Activated B cell treated with CpG ODN at 0.5 μM for 24 hours (primary cell): Measurements from ENCODE around the gene CHAT. TPM values are rescaled to one million over a fixed set of nuclear protein-coding genes. Genes with fewer than 3 reads are reported as not detected.

Experiments used
- ATAC-seq: fragments of 200-7000 bp; cut with Tn5 transposase; one replicate; pipeline ENCODE4 v1.10.0; 2021; ENCODE audit warnings: low read depth, mild to moderate bottlenecking, moderate library complexity
- CTCF ChIA-PET: fragments of 350-600 bp; sonication (Branson Sonifier 250); formaldehyde crosslinking; loops from one replicate; lab custom pipeline; 2021; ENCODE audit warnings: antibody characterized with exemption; lab: Charles Lee
- POLR2A ChIA-PET: fragments of 350-600 bp; sonication (Branson Sonifier 250); formaldehyde crosslinking; loops from one replicate; lab custom pipeline; 2021; ENCODE audit warnings: antibody characterized with exemption; lab: Charles Lee
- DNase-seq: peaks from one replicate; pipeline ENCODE4 v3.0.0; 2022
- H3K27ac Mint-ChIP-seq: one replicate; pipeline ENCODE4 v1.8.0; 2020; ENCODE audit warnings: mixed read lengths
- H3K27me3 Mint-ChIP-seq: one replicate; pipeline ENCODE4 v1.8.0; 2021; ENCODE audit warnings: mixed read lengths
- H3K36me3 Mint-ChIP-seq: one replicate; pipeline ENCODE4 v1.8.0; 2021; ENCODE audit warnings: low read depth, mixed read lengths
- H3K4me1 Mint-ChIP-seq: one replicate; pipeline ENCODE4 v1.8.0; 2021; ENCODE audit warnings: mixed read lengths
- H3K4me3 Mint-ChIP-seq: one replicate; pipeline ENCODE4 v1.8.0; 2020; ENCODE audit warnings: mild to moderate bottlenecking, mixed read lengths
- H3K9me3 Mint-ChIP-seq: one replicate; pipeline ENCODE4 v1.8.0; 2020; ENCODE audit warnings: mixed read lengths
- intact Hi-C: fragments of 100-400 bp; cut with micrococcal nuclease; formaldehyde crosslinking; loops from one replicate; pipeline ENCODE4 v1.15.1; 2024
- total RNA-seq: library from RNA; stranded (reverse); gene quantifications from 2 replicates; pipeline ENCODE4 v1.2.3, GENCODE V29; 2022
- TF ChIP-seq, protein P1 (sequence below): fragments of 200-600 bp; IDR thresholded peaks from one replicate; pipeline ENCODE4 v1.8.0; 2022; ENCODE audit warnings: antibody characterized with exemption, mild to moderate bottlenecking

The CHAT gene
- total RNA-seq, 1 donor from 2014 or later: not detected

DNA sequence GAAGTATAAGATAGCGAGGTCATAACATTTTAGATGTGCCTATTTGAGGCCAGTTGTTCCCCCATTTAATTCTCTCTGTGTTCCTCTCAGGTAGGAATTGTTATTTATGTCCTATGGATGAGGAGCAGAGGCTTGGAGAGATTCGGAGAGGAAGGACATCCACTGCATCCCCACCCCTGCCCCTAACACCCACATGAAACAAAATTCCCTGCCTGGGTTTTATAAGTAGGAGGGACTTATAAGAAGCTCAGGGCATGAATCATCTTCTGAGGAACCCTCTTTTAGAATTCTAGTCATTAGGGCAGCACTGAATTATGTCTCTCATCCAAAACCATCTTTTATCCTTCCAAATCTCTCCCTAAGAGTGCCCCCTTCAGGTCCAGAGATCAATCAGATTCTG lies 5.0 kb downstream of the CHAT start:
- POLR2A ChIA-PET: no interaction called here
- Mint-ChIP-seq H3K9me3 (no peaks in the 10 kb centered on the region), H3K27ac (no peak overlapping the region), H3K36me3 (no peaks in the 10 kb centered on the region), H3K4me1 (peaks cover 6% of the 10 kb centered on the region), H3K27me3 (peaks cover 57% of the 10 kb centered on the region), H3K4me3 (no peak overlapping the region)
- CTCF ChIA-PET: no interaction called here
- TF ChIP-seq, protein P1, sequence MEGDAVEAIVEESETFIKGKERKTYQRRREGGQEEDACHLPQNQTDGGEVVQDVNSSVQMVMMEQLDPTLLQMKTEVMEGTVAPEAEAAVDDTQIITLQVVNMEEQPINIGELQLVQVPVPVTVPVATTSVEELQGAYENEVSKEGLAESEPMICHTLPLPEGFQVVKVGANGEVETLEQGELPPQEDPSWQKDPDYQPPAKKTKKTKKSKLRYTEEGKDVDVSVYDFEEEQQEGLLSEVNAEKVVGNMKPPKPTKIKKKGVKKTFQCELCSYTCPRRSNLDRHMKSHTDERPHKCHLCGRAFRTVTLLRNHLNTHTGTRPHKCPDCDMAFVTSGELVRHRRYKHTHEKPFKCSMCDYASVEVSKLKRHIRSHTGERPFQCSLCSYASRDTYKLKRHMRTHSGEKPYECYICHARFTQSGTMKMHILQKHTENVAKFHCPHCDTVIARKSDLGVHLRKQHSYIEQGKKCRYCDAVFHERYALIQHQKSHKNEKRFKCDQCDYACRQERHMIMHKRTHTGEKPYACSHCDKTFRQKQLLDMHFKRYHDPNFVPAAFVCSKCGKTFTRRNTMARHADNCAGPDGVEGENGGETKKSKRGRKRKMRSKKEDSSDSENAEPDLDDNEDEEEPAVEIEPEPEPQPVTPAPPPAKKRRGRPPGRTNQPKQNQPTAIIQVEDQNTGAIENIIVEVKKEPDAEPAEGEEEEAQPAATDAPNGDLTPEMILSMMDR: no peak
- DNase-seq: no peak
- intact Hi-C loops: no loop called here
- ATAC-seq: no peak

DNA sequence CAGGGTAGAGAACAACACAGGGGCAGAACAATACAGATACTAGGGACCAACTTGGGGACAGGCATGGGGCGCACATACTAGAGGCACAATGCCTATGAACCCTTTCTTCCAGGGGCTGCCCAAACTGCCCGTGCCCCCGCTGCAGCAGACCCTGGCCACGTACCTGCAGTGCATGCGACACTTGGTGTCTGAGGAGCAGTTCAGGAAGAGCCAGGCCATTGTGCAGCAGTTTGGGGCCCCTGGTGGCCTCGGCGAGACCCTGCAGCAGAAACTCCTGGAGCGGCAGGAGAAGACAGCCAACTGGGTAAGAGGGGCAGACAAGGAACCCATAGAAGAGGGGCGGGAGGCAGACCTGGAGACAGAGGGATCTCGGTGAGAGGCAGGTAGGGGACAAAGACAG lies 5.8 kb downstream of the CHAT start:
- Mint-ChIP-seq H3K36me3 (no peaks in the 10 kb centered on the region), H3K27ac (no peak overlapping the region), H3K27me3 (peaks cover 53% of the 10 kb centered on the region), H3K4me3 (no peak overlapping the region), H3K9me3 (no peaks in the 10 kb centered on the region), H3K4me1 (peaks cover 2% of the 10 kb centered on the region)
- ATAC-seq: no peak
- intact Hi-C loops: no loop called here
- no peak for DNase-seq
- TF ChIP-seq, protein P1: no peak
- POLR2A ChIA-PET: no interaction called here
- CTCF ChIA-PET: no interaction called here

DNA sequence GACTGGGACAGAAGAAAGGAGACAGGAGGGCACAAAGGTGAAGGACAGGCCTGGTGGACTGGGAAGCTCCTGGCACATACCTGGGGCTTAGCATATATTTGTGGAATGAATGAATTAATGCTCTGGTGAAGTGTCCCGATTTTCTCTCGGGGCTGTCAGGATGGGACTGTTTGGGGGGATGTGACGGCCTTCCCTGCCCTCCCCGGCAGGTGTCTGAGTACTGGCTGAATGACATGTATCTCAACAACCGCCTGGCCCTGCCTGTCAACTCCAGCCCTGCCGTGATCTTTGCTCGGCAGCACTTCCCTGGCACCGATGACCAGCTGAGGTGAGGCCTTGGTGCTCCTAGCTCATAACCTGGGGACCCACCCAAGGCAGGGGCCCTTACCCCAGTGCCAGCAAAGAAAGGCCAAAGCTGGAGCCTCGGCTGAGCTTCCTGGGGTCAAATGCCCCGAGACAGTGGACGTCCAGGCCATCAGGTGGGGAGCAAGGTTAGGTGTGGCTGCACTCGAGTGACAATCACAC lies 6.5 kb downstream of the CHAT start:
- intact Hi-C loops: no loop called here
- no peak for ATAC-seq
- Mint-ChIP-seq H3K4me1 (no peaks in the 10 kb centered on the region), H3K9me3 (no peaks in the 10 kb centered on the region), H3K27me3 (peaks cover 48% of the 10 kb centered on the region), H3K36me3 (no peaks in the 10 kb centered on the region), H3K27ac (no peak overlapping the region), H3K4me3 (no peak overlapping the region)
- ChIA-PET POLR2A (no interaction called here), CTCF (no interaction called here)
- no peak for DNase-seq
- TF ChIP-seq, protein P1: no peak

DNA sequence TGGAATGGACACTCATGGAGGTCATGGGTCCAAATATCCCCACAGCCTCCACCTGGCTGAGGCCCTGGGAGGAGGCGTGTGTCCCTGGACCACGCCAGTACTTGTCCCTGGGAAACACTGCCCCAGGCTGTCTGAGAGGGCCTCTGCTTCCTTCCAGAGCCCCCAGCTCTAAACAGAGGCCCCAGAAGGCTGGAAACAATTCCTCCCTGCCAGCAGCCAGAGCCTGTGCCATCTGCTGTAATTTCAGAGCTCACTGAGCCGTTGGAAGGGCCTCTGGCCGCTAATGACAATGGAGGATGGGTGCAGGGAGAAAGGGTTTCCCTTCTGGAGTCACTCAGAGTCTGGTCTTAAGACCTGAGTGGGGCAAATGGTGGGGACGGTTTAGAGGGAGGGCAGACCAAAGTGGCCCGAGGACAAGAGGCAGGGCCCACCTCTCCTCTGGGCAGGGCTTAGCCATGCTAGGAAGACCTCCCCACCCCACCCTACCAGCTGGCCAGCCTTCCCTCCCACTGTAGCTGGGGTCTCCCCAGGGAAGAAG lies 7.1 kb downstream of the CHAT start:
- ATAC-seq: no peak
- CTCF ChIA-PET: no interaction called here

DNA sequence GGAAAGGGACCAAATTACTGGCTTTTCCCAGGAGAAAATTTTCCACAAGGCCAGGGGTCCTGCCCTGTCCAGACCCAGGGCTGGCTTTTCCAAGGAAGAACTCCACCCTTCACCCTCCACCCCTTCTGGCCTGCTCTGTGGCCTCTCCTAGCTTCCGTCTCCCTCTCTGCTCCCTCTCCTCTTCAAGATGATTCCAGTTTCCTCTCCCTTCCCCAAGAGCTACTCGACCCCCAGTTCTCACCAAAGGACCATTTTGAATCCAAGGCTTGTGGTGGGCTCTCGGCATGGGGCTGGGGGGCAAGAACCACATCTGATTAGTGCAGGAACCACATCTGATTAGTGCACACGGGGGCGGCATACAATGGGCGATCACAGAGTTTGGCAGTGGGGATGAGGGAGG lies 7.7 kb downstream of the CHAT start:
- ATAC-seq (no peak), DNase-seq (no peak)
- no peaks in the 10 kb centered on the region for H3K9me3 Mint-ChIP-seq
- H3K4me1 Mint-ChIP-seq: no peaks in the 10 kb centered on the region
- TF ChIP-seq, protein P1: no peak
- peaks cover 36% of the 10 kb centered on the region for H3K27me3 Mint-ChIP-seq
- intact Hi-C loops: no loop called here
- ChIA-PET POLR2A (no interaction called here), CTCF (no interaction called here)
- H3K27ac Mint-ChIP-seq: no peak overlapping the region
- no peak overlapping the region for H3K4me3 Mint-ChIP-seq
- no peaks in the 10 kb centered on the region for H3K36me3 Mint-ChIP-seq

More for the DNA sequence above, 7.1 kb downstream of the CHAT start:
- TF ChIP-seq, protein P1: no peak
- intact Hi-C loops: no loop called here
- Mint-ChIP-seq H3K36me3 (no peaks in the 10 kb centered on the region), H3K27me3 (peaks cover 42% of the 10 kb centered on the region), H3K27ac (no peak overlapping the region), H3K4me3 (no peak overlapping the region), H3K4me1 (no peaks in the 10 kb centered on the region), H3K9me3 (no peaks in the 10 kb centered on the region)
- POLR2A ChIA-PET: no interaction called here
- DNase-seq: no peak
